Pancreas (tissue), 10 donors: ENCODE results near the gene FAM53B. TPM values are rescaled to one million over a fixed set of nuclear protein-coding genes. Genes with fewer than 3 reads are reported as not detected.
A peak's percentile ranks its signal among the peaks of the same experiment; 100 is the strongest.

Source experiments
- ATAC-seq, 4 donors: fragments of 200-7000 bp; cut with Tn5 transposase; one replicate each; pipeline versions ENCODE4 v1.8.0 to v1.9.1; 2020; ENCODE audit warnings: mild to moderate bottlenecking in 4 of 4, moderate library complexity in 4 of 4
- DNase-seq, 6 donors: peaks; one replicate each; pipeline ENCODE4 v3.0.0-alpha.2; 2020
- FAIRE-seq: peaks from 2 replicates; lab custom pipeline; 2012; peaks lifted over from hg19 to GRCh38; lab: Jason Lieb, UNC
- H3K27ac ChIP-seq, 4 donors: fragments of 200-600 bp; sonication (generic); 1 replicate in 3 of 4; 2 replicates in 1 of 4; pipeline versions ENCODE4 v1.5.0 to v1.8.0; 2020
- H3K27me3 ChIP-seq, 4 donors: fragments of 200-600 bp; one replicate each; pipeline ENCODE4 v1.8.0; 2021
- H3K36me3 ChIP-seq, 3 donors: fragments of 200-600 bp; sonication (generic) in 1 of 3; one replicate each; pipeline versions ENCODE4 v1.5.0 to v1.8.0; 2020 to 2021
- H3K4me1 ChIP-seq, 3 donors: fragments of 200-600 bp; one replicate each; pipeline ENCODE4 v1.8.0; 2021
- H3K4me3 ChIP-seq, 4 donors: fragments of 200-600 bp; sonication (generic) in 2 of 4; one replicate each; pipeline versions ENCODE4 v1.5.0 to v1.8.0; 2020 to 2021
- H3K9me3 ChIP-seq, 4 donors: fragments of 200-600 bp; one replicate each; pipeline ENCODE4 v1.8.0; 2021
- CTCF ChIP-seq, 4 donors: fragments of 200-600 bp; sonication (generic) in 3 of 4; IDR thresholded peaks; one replicate each; pipeline versions ENCODE4 v1.5.0 to v1.8.0; 2021; ENCODE audit warnings: antibody characterized with exemption in 4 of 4
- WGBS, 2 donors: extraction: QIAGEN DNeasy Blood & Tissue Kit; methylation state at CpG; one replicate each; pipeline ENCODE4 v1.1.7; 2013; 5-methylcytosine and 5-hydroxymethylcytosine counted together
- intact Hi-C, 3 donors: fragments of 100-400 bp; cut with DNase I; formaldehyde crosslinking; loops; one replicate each; pipeline versions ENCODE4 v1.11.1 to v1.14.2; 2022
- polyA plus RNA-seq, 2 donors: library from polyadenylated mRNA; stranded (reverse); fragments of 200-250 nt; gene quantifications; one replicate each; pipeline ENCODE4 v1.2.3, GENCODE V29; 2013
- total RNA-seq, 6 donors: library from RNA; stranded (reverse); fragmentation: NEBNext Ultra II Directional in 4 of 6; extraction: Animal tissue kit (Norgen Biotek cat#: 25700) in 4 of 6; gene quantifications; one replicate each; pipeline versions ENCODE4 v1.2.1 to v1.2.4, GENCODE V29; 2021 to 2023
- donor health status: healthy with polysubstance abuse.
- donor health status: DM: no; HTN: no; CAD: no; lungs with moderate emphysema.
- donor health status: DM: no; HTN: no; CAD: no.
- donor health status: control.
- donor health status: control.
- donor health status: Bipolar disorder and iron deficiency.
- donor health status: DM: yes; HTN: yes; CAD: no.
- donor health status: DM: no; HTN: no; CAD: no.
- donor health status: DM: no; HTN: no; CAD: no.
- donor health status: DM: yes; HTN: yes; CAD: no.

FAM53B gene
- total and polyA plus RNA-seq, 8 donors = 5.3 to 16.4 (median 8.5) TPM

- no peak for ATAC-seq
- DNase-seq = no peak
- FAIRE-seq = no peak
- no peak overlapping the region for H3K27ac ChIP-seq
- no peaks in the 10 kb centered on the region for H3K36me3 ChIP-seq
- 93 to 99% methylated on average over 3 of the region's 3 CpGs for WGBS, 2 donors
- intact Hi-C loops = no loop called here
- H3K4me3 ChIP-seq = no peak overlapping the region
- H3K4me1 ChIP-seq = peaks cover 0 to 7% (median 0%) of the 10 kb centered on the region in 3 donors
- H3K27me3 ChIP-seq = no peaks in the 10 kb centered on the region
- H3K9me3 ChIP-seq = no peaks in the 10 kb centered on the region
- TF ChIP-seq CTCF (IDR thresholded peaks at IDR 0.05) = no peak
Measured at GRCh38 chr10:124695259-124695658, 48.9 kb downstream of the FAM53B start.

GRCh38 chr10:124694481-124695220 lies 49.5 kb downstream of the FAM53B start:
- peak in 1 of 4 donors; percentile 6 for ATAC-seq
- no peak overlapping the region for H3K27ac ChIP-seq
- H3K36me3 ChIP-seq = no peaks in the 10 kb centered on the region
- no peak for FAIRE-seq
- H3K4me3 ChIP-seq = no peak overlapping the region
- WGBS, 2 donors = 90 to 94% methylated on average over 14 of the region's 14 CpGs
- no peaks in the 10 kb centered on the region for H3K9me3 ChIP-seq
- DNase-seq = no peak
- no peak for TF ChIP-seq CTCF (IDR thresholded peaks at IDR 0.05)
- intact Hi-C loops = no loop called here
- H3K27me3 ChIP-seq = no peaks in the 10 kb centered on the region
- peaks cover 0 to 6% (median 0%) of the 10 kb centered on the region in 3 donors for H3K4me1 ChIP-seq

GRCh38 chr10:124693801-124694416 lies 50.3 kb downstream of the FAM53B start:
- ATAC-seq (peak; percentile 81 to 88 (median 84)), DNase-seq (peak; percentile 55 to 70 (median 64)), FAIRE-seq (no peak)
- no peak overlapping the region for H3K4me3 ChIP-seq
- H3K27ac ChIP-seq = no peak overlapping the region
- H3K36me3 ChIP-seq = no peaks in the 10 kb centered on the region
- WGBS, 2 donors = 29 to 44% methylated on average over 10 of the region's 10 CpGs
- intact Hi-C loops = no loop called here
- no peaks in the 10 kb centered on the region for H3K27me3 ChIP-seq
- peaks cover 0 to 6% (median 0%) of the 10 kb centered on the region in 3 donors for H3K4me1 ChIP-seq
- H3K9me3 ChIP-seq = no peaks in the 10 kb centered on the region
- TF ChIP-seq CTCF (IDR thresholded peaks at IDR 0.05) = no peak

- peak in 2 of 4 donors; percentile 24 to 35 for ATAC-seq
- H3K27ac ChIP-seq = no peak overlapping the region
Measured at GRCh38 chr10:124693396-124693795, 50.8 kb downstream of the FAM53B start.

More at GRCh38 chr10:124693396-124693795, 50.8 kb downstream of the FAM53B start:
- DNase-seq (no peak), FAIRE-seq (no peak)
- no peak overlapping the region for H3K4me3 ChIP-seq
- H3K4me1 ChIP-seq = peaks cover 0 to 6% (median 0%) of the 10 kb centered on the region in 3 donors
- H3K27me3 ChIP-seq = no peaks in the 10 kb centered on the region
- 89 to 92% methylated on average over 13 of the region's 13 CpGs for WGBS, 2 donors
- H3K36me3 ChIP-seq = no peaks in the 10 kb centered on the region
- no peak for TF ChIP-seq CTCF (IDR thresholded peaks at IDR 0.05)
- intact Hi-C loops = no loop called here
- H3K9me3 ChIP-seq = no peaks in the 10 kb centered on the region
